Adrenal gland (tissue), 12 donors: ENCODE results near the gene PPP1R10. TPM values are rescaled to one million over a fixed set of nuclear protein-coding genes. Genes with fewer than 3 reads are reported as not detected.

Source experiments
- DNase-seq, 7 donors: peaks; one replicate each; pipeline ENCODE4 v3.0.0-alpha.2; 2019 to 2020
- H3K27ac ChIP-seq, 5 donors: fragments of 200-600 bp; sonication (generic) in 4 of 5; 1 replicate in 3 of 5; 2 replicates in 2 of 5; pipeline versions ENCODE4 v1.5.1 to v1.8.0; 2016 to 2020; ENCODE audit warnings: mild to moderate bottlenecking in 1 of 5
- H3K27me3 ChIP-seq: fragments of 200-600 bp; 2 replicates; pipeline ENCODE4 v1.8.0; 2021
- H3K36me3 ChIP-seq, 2 donors: fragments of 200-600 bp; replicated peaks in 1 of 2; 1 replicate in 1 of 2; 2 replicates in 1 of 2; pipeline versions ENCODE4 v1.5.1 to v1.8.0; 2018 to 2022
- H3K4me1 ChIP-seq, 2 donors: fragments of 200-600 bp; replicated peaks in 1 of 2; 1 replicate in 1 of 2; 2 replicates in 1 of 2; pipeline versions ENCODE4 v1.5.1 to v1.8.0; 2018 to 2021
- H3K4me3 ChIP-seq, 4 donors: fragments of 200-600 bp; sonication (generic) in 3 of 4; one replicate each; pipeline ENCODE4 v1.5.1; 2016 to 2018
- H3K9me3 ChIP-seq, 3 donors: fragments of 200-600 bp; sonication (generic) in 1 of 3; replicated peaks in 1 of 3; 1 replicate in 2 of 3; 2 replicates in 1 of 3; pipeline versions ENCODE4 v1.5.1 to v1.8.0; 2016 to 2021
- CTCF ChIP-seq, 6 experiments: fragments of 450-650 bp in 4 of 6; fragments of 200-600 bp in 2 of 6; sonication (generic) in 1 of 6; IDR thresholded peaks; 1 replicate in 5 of 6; 2 replicates in 1 of 6; pipeline versions ENCODE4 v1.5.1 to v1.8.0; 2016 to 2021; ENCODE audit warnings: antibody characterized with exemption in 6 of 6, mild to moderate bottlenecking in 2 of 6, moderate library complexity in 1 of 6
- POLR2A ChIP-seq, 2 donors: fragments of 450-650 bp; IDR thresholded peaks; one replicate each; pipeline ENCODE4 v1.6.1; 2017; ENCODE audit warnings: antibody characterized with exemption in 2 of 2, mild to moderate bottlenecking in 2 of 2, moderate library complexity in 1 of 2
- WGBS, 4 donors: extraction: QIAGEN DNeasy Blood & Tissue Kit in 2 of 4; methylation state at CpG; one replicate each; pipeline versions ENCODE4 v1.1.5 to v1.1.7; 2013 to 2017; 5-methylcytosine and 5-hydroxymethylcytosine counted together
- intact Hi-C, 2 donors: fragments of 100-400 bp; cut with DNase I; formaldehyde crosslinking; loops; one replicate each; pipeline versions ENCODE4 v1.14.1 to v1.15.0; 2022 to 2023
- polyA plus RNA-seq, 3 donors: library from polyadenylated mRNA; stranded (reverse); fragments of 200-250 nt in 2 of 3; fragments of 350-450 nt in 1 of 3; fragmentation: Illumina TruSeq in 1 of 3; extraction: RNeasy Lipid Tissue Mini Kit (QIAGEN cat#74804) in 1 of 3; gene quantifications; one replicate each; pipeline ENCODE4 v1.2.3, GENCODE V29; 2013 to 2014
- total RNA-seq, 9 donors: library from RNA; depleted of rRNA in 4 of 9; stranded (reverse); fragments of >200 nt in 4 of 9; fragments of 120-200 nt in 1 of 9; fragmentation: NEBNext Ultra II Directional in 1 of 9; extraction: Animal tissue kit (Norgen Biotek cat#: 25700) in 1 of 9; gene quantifications; one replicate each; pipeline versions ENCODE4 v1.1.0 to v1.2.4, GENCODE V29; 2013 to 2023
- donor health status: healthy with polysubstance abuse.
- donor health status: Bipolar disorder and iron deficiency.
- donor health status: DM: yes; HTN: yes; CAD: no.
- donor health status: DM: no; HTN: no; CAD: no.
- donor health status: DM: no; HTN: no; CAD: no.
- donor health status: DM: yes; HTN: yes; CAD: no.

The PPP1R10 gene
- total and polyA plus RNA-seq, 12 donors: 28.8 to 102 (median 64.7) TPM

- 88 to 93% (median 91%) methylated on average over 14 of the region's 14 CpGs for WGBS, 4 donors
- DNase-seq: no peak
- Histone ChIP-seq H3K27ac (no peak overlapping the region), H3K4me3 (no peak overlapping the region), H3K27me3 (no peaks in the 10 kb centered on the region), H3K4me1 (peaks cover 5 to 11% of the 10 kb centered on the region in 2 donors), H3K36me3 (peaks cover 0 to 24% of the 10 kb centered on the region in 2 donors), H3K9me3 (no peaks in the 10 kb centered on the region)
- intact Hi-C loops: no loop called here
- no peak for TF ChIP-seq POLR2A (IDR thresholded peaks at IDR 0.05)
- no peak for TF ChIP-seq CTCF (IDR thresholded peaks at IDR 0.05)
Observed at GRCh38 chr6:30562470-30563425, 54.3 kb downstream of the PPP1R10 start.

GRCh38 chr6:30560930-30561329, 56.1 kb downstream of the PPP1R10 start:
- no peak for DNase-seq
- intact Hi-C loops: no loop called here
- 93 to 99% (median 96%) methylated on average over 3 of the region's 3 CpGs for WGBS, 4 donors
- Histone ChIP-seq H3K27me3 (no peaks in the 10 kb centered on the region), H3K27ac (no peak overlapping the region), H3K9me3 (no peaks in the 10 kb centered on the region), H3K4me3 (no peak overlapping the region), H3K36me3 (peaks cover 0 to 24% of the 10 kb centered on the region in 2 donors), H3K4me1 (peaks cover 7 to 14% of the 10 kb centered on the region in 2 donors)
- no peak for TF ChIP-seq POLR2A (IDR thresholded peaks at IDR 0.05)
- no peak for TF ChIP-seq CTCF (IDR thresholded peaks at IDR 0.05)

- no peak for DNase-seq
- WGBS, 4 donors: 0 to 3% (median 1%) methylated on average over 6 of the region's 6 CpGs
- Histone ChIP-seq H3K4me1 (peaks cover 7 to 23% of the 10 kb centered on the region in 2 donors), H3K27me3 (no peaks in the 10 kb centered on the region), H3K9me3 (no peaks in the 10 kb centered on the region), H3K36me3 (peaks cover 0 to 31% of the 10 kb centered on the region in 2 donors), H3K27ac (peak overlapping the region in 4 of 5 donors; percentile 95 to 99 (median 96)), H3K4me3 (peak overlapping the region in 3 of 4 donors; percentile 85 to 99 (median 89))
- intact Hi-C loops: no loop called here
- TF ChIP-seq POLR2A (IDR thresholded peaks at IDR 0.05): no peak
- no peak for TF ChIP-seq CTCF (IDR thresholded peaks at IDR 0.05)
Observed at GRCh38 chr6:30557683-30557981, 59.4 kb downstream of the PPP1R10 start.

- H3K9me3 ChIP-seq: no peaks in the 10 kb centered on the region
- H3K36me3 ChIP-seq: peaks cover 0 to 31% of the 10 kb centered on the region in 2 donors
- peak; percentile 56 to 71 for TF ChIP-seq POLR2A (IDR thresholded peaks at IDR 0.05)
- TF ChIP-seq CTCF (IDR thresholded peaks at IDR 0.05): no peak
- 0 to 2% (median 1%) methylated on average over 40 to 42 of the region's 42 CpGs for WGBS, 4 donors
- DNase-seq: peak; percentile 89 to 97 (median 92)
- H3K27ac ChIP-seq: peak within 1 kb of the TSS; percentile 95 to 99 (median 95)
- intact Hi-C loops: no loop called here
- H3K4me1 ChIP-seq: peaks cover 7 to 23% of the 10 kb centered on the region in 2 donors
- H3K4me3 ChIP-seq: peak within 1 kb of the TSS; percentile 38 to 99 (median 87)
- H3K27me3 ChIP-seq: no peaks in the 10 kb centered on the region
Observed at GRCh38 chr6:30556906-30557682, 59.9 kb downstream of the PPP1R10 start, which contains the start of gene PRR3. Gene PRR3 (plus strand): TSS chr6:30557295. CDS start chr6:30557345, 50 bp downstream.
